ENCODE data around the gene PTPRR. TPM values are rescaled to one million over a fixed set of nuclear protein-coding genes. Genes with fewer than 3 reads are reported as not detected.

PTPRR gene
- total and polyA plus RNA-seq, 12 donors, result 0.11 to 3.7 (median 0.56) TPM; not detected in 1

GRCh38 chr12:70626180-70626579 lies 294.4 kb downstream of the PTPRR start:
- Histone ChIP-seq H3K4me1 (replicated peaks in 1 of 2) (no peaks in the 10 kb centered on the region), H3K27me3 (no peaks in the 10 kb centered on the region), H3K27ac (no peak overlapping the region), H3K36me3 (replicated peaks in 1 of 2) (no peaks in the 10 kb centered on the region), H3K9me3 (replicated peaks in 1 of 3) (no peaks in the 10 kb centered on the region), H3K4me3 (no peak overlapping the region)
- intact Hi-C loops (cut with DNase I), result no loop called here
- no peak for TF ChIP-seq POLR2A (IDR thresholded peaks at IDR 0.05)
- TF ChIP-seq CTCF (IDR thresholded peaks at IDR 0.05), result no peak
- 92 to 93% (median 93%) methylated on average over 3 of the region's 3 CpGs for WGBS, 4 donors
- DNase-seq, result no peak

- Histone ChIP-seq H3K4me3 (no peak overlapping the region), H3K4me1 (replicated peaks in 1 of 2) (no peaks in the 10 kb centered on the region), H3K27ac (no peak overlapping the region), H3K27me3 (no peaks in the 10 kb centered on the region), H3K9me3 (replicated peaks in 1 of 3) (no peaks in the 10 kb centered on the region), H3K36me3 (replicated peaks in 1 of 2) (no peaks in the 10 kb centered on the region)
- intact Hi-C loops (cut with DNase I), result no loop called here
- 76 to 80% (median 78%) methylated on average over 5 of the region's 5 CpGs for WGBS, 4 donors
- DNase-seq, result no peak
- TF ChIP-seq CTCF (IDR thresholded peaks at IDR 0.05) (no peak), POLR2A (IDR thresholded peaks at IDR 0.05) (no peak)
Measured at GRCh38 chr12:70619471-70620152, 300.9 kb downstream of the PTPRR start.

- WGBS, 4 donors, result 74 to 83% (median 81%) methylated on average over 4 of the region's 4 CpGs
- H3K4me3 ChIP-seq, result no peak overlapping the region
- H3K27me3 ChIP-seq, result no peaks in the 10 kb centered on the region
- no peaks in the 10 kb centered on the region for H3K36me3 ChIP-seq (replicated peaks in 1 of 2)
- intact Hi-C loops (cut with DNase I), result no loop called here
- H3K4me1 ChIP-seq (replicated peaks in 1 of 2), result no peaks in the 10 kb centered on the region
- DNase-seq, result no peak
- H3K9me3 ChIP-seq (replicated peaks in 1 of 3), result no peaks in the 10 kb centered on the region
- H3K27ac ChIP-seq, result no peak overlapping the region
- TF ChIP-seq POLR2A (IDR thresholded peaks at IDR 0.05) (no peak), CTCF (IDR thresholded peaks at IDR 0.05) (no peak)
Measured at GRCh38 chr12:70618371-70618770, 302.2 kb downstream of the PTPRR start.

GRCh38 chr12:70617450-70617849 lies 303.1 kb downstream of the PTPRR start:
- H3K27me3 ChIP-seq, result no peaks in the 10 kb centered on the region
- TF ChIP-seq POLR2A (IDR thresholded peaks at IDR 0.05), result no peak
- no peak for TF ChIP-seq CTCF (IDR thresholded peaks at IDR 0.05)
- WGBS, 4 donors, result 75 to 84% (median 83%) methylated on average over 4 of the region's 4 CpGs
- no peak overlapping the region for H3K27ac ChIP-seq
- no peaks in the 10 kb centered on the region for H3K9me3 ChIP-seq (replicated peaks in 1 of 3)
- H3K4me3 ChIP-seq, result no peak overlapping the region
- DNase-seq, result no peak
- intact Hi-C loops (cut with DNase I), result no loop called here
- no peaks in the 10 kb centered on the region for H3K4me1 ChIP-seq (replicated peaks in 1 of 2)
- H3K36me3 ChIP-seq (replicated peaks in 1 of 2), result no peaks in the 10 kb centered on the region

Measured in adrenal gland (tissue), 12 donors.